Osteoblast (primary cell): Measurements from ENCODE around the gene ZSCAN23. TPM values are rescaled to one million over a fixed set of nuclear protein-coding genes. Genes with fewer than 3 reads are reported as not detected.

ENCODE experiments used
- DNase-seq: peaks from one replicate; pipeline ENCODE4 v3.0.0; 2011; ENCODE audit warnings: low spot score, mixed read lengths; ENCODE audit not compliant: insufficient read length; ENCODE audit errors: missing footprints
- H2AFZ ChIP-seq: 2 replicates; pipeline ENCODE4 v1.6.0; 2011; ENCODE audit warnings: mild to moderate bottlenecking, low read length
- H3K27ac ChIP-seq: 2 replicates; pipeline ENCODE4 v1.5.1; 2011; ENCODE audit warnings: mild to moderate bottlenecking, low read depth, low read length, moderate library complexity
- H3K27me3 ChIP-seq: 2 replicates; pipeline ENCODE4 v1.6.0; 2012; ENCODE audit warnings: mild to moderate bottlenecking, control low read depth, inconsistent platforms, low read length, moderate library complexity; ENCODE audit not compliant: insufficient read depth
- H3K36me3 ChIP-seq: 2 replicates; pipeline ENCODE4 v1.5.1; 2011; ENCODE audit warnings: mild to moderate bottlenecking, low read length, control low read depth, moderate library complexity; ENCODE audit not compliant: insufficient read depth
- H3K4me1 ChIP-seq: 2 replicates; pipeline ENCODE4 v1.5.1; 2011; ENCODE audit warnings: mild to moderate bottlenecking, low read length, control low read depth, moderate library complexity; ENCODE audit not compliant: insufficient read depth
- H3K4me2 ChIP-seq: 2 replicates; pipeline ENCODE4 v1.6.0; 2011; ENCODE audit warnings: mild to moderate bottlenecking, low read length; ENCODE audit not compliant: insufficient read depth
- H3K4me3 ChIP-seq: fragments of 200-600 bp; sonication (generic); 3 replicates; pipeline ENCODE4 v1.5.1; 2012; ENCODE audit warnings: mild to moderate bottlenecking, low read length, inconsistent platforms; ENCODE audit not compliant: insufficient read depth
- H3K79me2 ChIP-seq: 2 replicates; pipeline ENCODE4 v1.6.0; 2012; ENCODE audit warnings: mild to moderate bottlenecking, low read length, control low read depth, inconsistent platforms; ENCODE audit not compliant: insufficient read depth
- H3K9me3 ChIP-seq: 2 replicates; pipeline ENCODE4 v1.5.1; 2011; ENCODE audit warnings: low read depth, low read length, control low read depth
- H4K20me1 ChIP-seq: 2 replicates; pipeline ENCODE4 v1.6.0; 2012; ENCODE audit warnings: mild to moderate bottlenecking, low read length, control low read depth; ENCODE audit not compliant: insufficient read depth
- total RNA-seq: library from RNA; depleted of rRNA; stranded (reverse); fragments of >200 nt; gene quantifications from 2 replicates; pipeline ENCODE4 v1.2.3, GENCODE V29; 2012
- TF ChIP-seq, protein P1 (sequence below): IDR thresholded peaks from 2 replicates; pipeline ENCODE4 v1.5.1; 2011; ENCODE audit warnings: mild to moderate bottlenecking, low read depth, low read length, moderate library complexity; ENCODE audit errors: extremely low read depth

Gene ZSCAN23
- total RNA-seq, 1 donor: 6.9 TPM

- H3K4me1 ChIP-seq: no peaks in the 10 kb centered on the region
- H2AFZ ChIP-seq: no peak overlapping the region
- H3K27me3 ChIP-seq: no peaks in the 10 kb centered on the region
- no peaks in the 10 kb centered on the region for H4K20me1 ChIP-seq
- no peaks in the 10 kb centered on the region for H3K9me3 ChIP-seq
- TF ChIP-seq, protein P1, sequence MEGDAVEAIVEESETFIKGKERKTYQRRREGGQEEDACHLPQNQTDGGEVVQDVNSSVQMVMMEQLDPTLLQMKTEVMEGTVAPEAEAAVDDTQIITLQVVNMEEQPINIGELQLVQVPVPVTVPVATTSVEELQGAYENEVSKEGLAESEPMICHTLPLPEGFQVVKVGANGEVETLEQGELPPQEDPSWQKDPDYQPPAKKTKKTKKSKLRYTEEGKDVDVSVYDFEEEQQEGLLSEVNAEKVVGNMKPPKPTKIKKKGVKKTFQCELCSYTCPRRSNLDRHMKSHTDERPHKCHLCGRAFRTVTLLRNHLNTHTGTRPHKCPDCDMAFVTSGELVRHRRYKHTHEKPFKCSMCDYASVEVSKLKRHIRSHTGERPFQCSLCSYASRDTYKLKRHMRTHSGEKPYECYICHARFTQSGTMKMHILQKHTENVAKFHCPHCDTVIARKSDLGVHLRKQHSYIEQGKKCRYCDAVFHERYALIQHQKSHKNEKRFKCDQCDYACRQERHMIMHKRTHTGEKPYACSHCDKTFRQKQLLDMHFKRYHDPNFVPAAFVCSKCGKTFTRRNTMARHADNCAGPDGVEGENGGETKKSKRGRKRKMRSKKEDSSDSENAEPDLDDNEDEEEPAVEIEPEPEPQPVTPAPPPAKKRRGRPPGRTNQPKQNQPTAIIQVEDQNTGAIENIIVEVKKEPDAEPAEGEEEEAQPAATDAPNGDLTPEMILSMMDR: no peak
- H3K79me2 ChIP-seq: no peaks in the 10 kb centered on the region
- no peak overlapping the region for H3K4me2 ChIP-seq
- no peak for DNase-seq
- H3K27ac ChIP-seq: no peak overlapping the region
- no peak overlapping the region for H3K4me3 ChIP-seq
- peaks cover 5% of the 10 kb centered on the region for H3K36me3 ChIP-seq
Observed at GRCh38 chr6:28433119-28433518, 10.2 kb downstream of the ZSCAN23 start.

DNA sequence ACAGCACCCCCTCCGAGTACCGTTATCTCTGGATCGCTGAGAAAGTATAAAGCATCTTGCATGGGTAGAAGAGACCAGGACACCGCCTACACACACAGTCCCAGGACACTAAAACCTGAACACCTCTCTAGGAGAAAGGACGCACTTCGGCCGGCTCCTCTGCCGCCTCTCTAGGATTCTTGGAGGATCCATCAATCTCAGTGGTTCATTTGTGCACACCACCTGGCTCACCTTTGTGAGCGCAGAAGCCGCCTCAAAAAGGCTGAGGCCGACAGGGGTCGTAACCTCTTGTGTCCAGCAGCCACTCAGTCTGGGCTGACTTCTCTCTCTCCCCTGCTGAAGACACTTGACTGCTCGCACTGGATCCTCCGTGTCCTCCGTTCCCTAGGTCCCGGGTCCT lies 13.5 kb downstream of the ZSCAN23 start:
- Histone ChIP-seq H3K27ac (no peak overlapping the region), H3K9me3 (no peaks in the 10 kb centered on the region), H3K4me1 (no peaks in the 10 kb centered on the region), H3K4me2 (no peak overlapping the region), H2AFZ (no peak overlapping the region), H4K20me1 (no peaks in the 10 kb centered on the region), H3K79me2 (no peaks in the 10 kb centered on the region), H3K36me3 (peaks cover 5% of the 10 kb centered on the region), H3K4me3 (no peak overlapping the region), H3K27me3 (no peaks in the 10 kb centered on the region)
- TF ChIP-seq, protein P1: no peak
- no peak for DNase-seq

- Histone ChIP-seq H2AFZ (no peak overlapping the region), H4K20me1 (no peaks in the 10 kb centered on the region), H3K27ac (no peak overlapping the region), H3K4me1 (no peaks in the 10 kb centered on the region), H3K36me3 (no peaks in the 10 kb centered on the region), H3K27me3 (no peaks in the 10 kb centered on the region), H3K4me2 (no peak overlapping the region), H3K4me3 (no peak overlapping the region), H3K79me2 (no peaks in the 10 kb centered on the region), H3K9me3 (no peaks in the 10 kb centered on the region)
- TF ChIP-seq, protein P1: no peak
- DNase-seq: no peak
Observed at GRCh38 chr6:28425944-28426541, 17.2 kb downstream of the ZSCAN23 start.

- Histone ChIP-seq H3K4me3 (no peak overlapping the region), H3K27me3 (no peaks in the 10 kb centered on the region), H3K4me1 (no peaks in the 10 kb centered on the region), H4K20me1 (no peaks in the 10 kb centered on the region), H3K36me3 (no peaks in the 10 kb centered on the region), H3K79me2 (no peaks in the 10 kb centered on the region), H3K4me2 (no peak overlapping the region), H2AFZ (no peak overlapping the region), H3K9me3 (no peaks in the 10 kb centered on the region), H3K27ac (no peak overlapping the region)
- TF ChIP-seq, protein P1: no peak
- no peak for DNase-seq
Observed at GRCh38 chr6:28424163-28424562, 19.1 kb downstream of the ZSCAN23 start.
